Mammary epithelial cell (primary cell): ENCODE measurements around the gene GUCY1A2.

Source experiments
- CTCF ChIP-seq, 2 donors: IDR thresholded peaks in 1 of 2; conservative IDR thresholded peaks in 1 of 2; 2 replicates each; pipeline ENCODE4 v1.5.1; 2011 to 2012; ENCODE audit warnings: inconsistent platforms in 2 of 2, low read length in 2 of 2, mild to moderate bottlenecking in 2 of 2, control low read depth in 1 of 2, low read depth in 1 of 2; ENCODE audit not compliant: insufficient read depth in 1 of 2; ENCODE audit errors: extremely low read depth in 1 of 2
- EZH2 ChIP-seq: IDR thresholded peaks from 2 replicates; pipeline ENCODE4 v1.6.1; 2012; ENCODE audit warnings: low read length, inconsistent platforms, borderline replicate concordance

GRCh38 chr11:106728859-106729258 is 289.4 kb downstream of the GUCY1A2 start:
- TF ChIP-seq EZH2 (no peak), CTCF (conservative IDR thresholded peaks at IDR 0.05 in 1 of 2, IDR thresholded peaks at IDR 0.05 in 1 of 2; ENCODE audit: extremely low read depth in 1 of 2, insufficient read depth in 1 of 2, low read depth in 1 of 2, low read length in 2 of 2) (no peak)
